Breast epithelium (tissue), 3 donors: ENCODE results near the gene CORO1C.

ENCODE experiments used
- POLR2A ChIP-seq: fragments of 450-650 bp; IDR thresholded peaks from one replicate; pipeline ENCODE4 v1.6.1; 2016; ENCODE audit warnings: antibody characterized with exemption, mild to moderate bottlenecking, moderate library complexity
- POLR2AphosphoS5 ChIP-seq, 3 donors: sonication (generic); formaldehyde crosslinking; IDR thresholded peaks; one replicate each; pipeline ENCODE4 v1.6.1; 2017; ENCODE audit warnings: antibody characterized with exemption in 3 of 3
- TF ChIP-seq, protein P1 (sequence below), 3 donors: fragments of 450-650 bp; IDR thresholded peaks; one replicate each; pipeline ENCODE4 v1.5.1; 2016 to 2017; ENCODE audit warnings: antibody characterized with exemption in 3 of 3, mild to moderate bottlenecking in 3 of 3, moderate library complexity in 3 of 3

DNA sequence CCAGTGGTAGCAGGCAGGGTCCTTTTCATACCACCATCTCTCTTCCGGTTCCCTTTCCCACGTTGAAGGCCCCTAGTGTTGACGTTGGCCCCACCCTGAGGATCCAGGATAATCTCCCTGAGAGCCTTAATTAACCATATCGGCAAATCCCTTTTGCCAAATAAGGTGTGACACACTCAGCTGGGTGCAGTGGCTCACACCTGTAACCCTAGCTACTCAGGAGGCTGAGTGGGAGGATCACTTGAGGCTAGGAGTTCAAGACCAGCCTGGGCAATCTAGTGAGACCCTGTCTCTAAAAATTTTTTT is 130.7 kb downstream of the CORO1C start:
- TF ChIP-seq, protein P1, sequence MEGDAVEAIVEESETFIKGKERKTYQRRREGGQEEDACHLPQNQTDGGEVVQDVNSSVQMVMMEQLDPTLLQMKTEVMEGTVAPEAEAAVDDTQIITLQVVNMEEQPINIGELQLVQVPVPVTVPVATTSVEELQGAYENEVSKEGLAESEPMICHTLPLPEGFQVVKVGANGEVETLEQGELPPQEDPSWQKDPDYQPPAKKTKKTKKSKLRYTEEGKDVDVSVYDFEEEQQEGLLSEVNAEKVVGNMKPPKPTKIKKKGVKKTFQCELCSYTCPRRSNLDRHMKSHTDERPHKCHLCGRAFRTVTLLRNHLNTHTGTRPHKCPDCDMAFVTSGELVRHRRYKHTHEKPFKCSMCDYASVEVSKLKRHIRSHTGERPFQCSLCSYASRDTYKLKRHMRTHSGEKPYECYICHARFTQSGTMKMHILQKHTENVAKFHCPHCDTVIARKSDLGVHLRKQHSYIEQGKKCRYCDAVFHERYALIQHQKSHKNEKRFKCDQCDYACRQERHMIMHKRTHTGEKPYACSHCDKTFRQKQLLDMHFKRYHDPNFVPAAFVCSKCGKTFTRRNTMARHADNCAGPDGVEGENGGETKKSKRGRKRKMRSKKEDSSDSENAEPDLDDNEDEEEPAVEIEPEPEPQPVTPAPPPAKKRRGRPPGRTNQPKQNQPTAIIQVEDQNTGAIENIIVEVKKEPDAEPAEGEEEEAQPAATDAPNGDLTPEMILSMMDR (IDR thresholded peaks at IDR 0.05), result no peak
- TF ChIP-seq POLR2A (no peak), POLR2AphosphoS5 (IDR thresholded peaks at IDR 0.05) (no peak)
